ENCODE data around the gene TOP2B. TPM values are rescaled to one million over a fixed set of nuclear protein-coding genes. Genes with fewer than 3 reads are reported as not detected.

The TOP2B gene
- polyA plus RNA-seq, 1 donor: 112 TPM

GRCh38 chr3:25583343-25583742, 81.4 kb downstream of the TOP2B start:
- DNase-seq: no peak

- no peak for DNase-seq
These were observed 82.5 kb downstream of the TOP2B start for GRCh38 chr3:25582242-25582641.

- DNase-seq: no peak
These were observed 82.9 kb downstream of the TOP2B start for GRCh38 chr3:25581823-25582222.

- no peak for DNase-seq
These were observed 83.4 kb downstream of the TOP2B start for GRCh38 chr3:25581335-25581734.

- DNase-seq: no peak
These were observed 84.2 kb downstream of the TOP2B start for GRCh38 chr3:25580534-25580933.

- DNase-seq: no peak
These were observed 86.6 kb downstream of the TOP2B start for GRCh38 chr3:25578059-25578458.

GRCh38 chr3:25576831-25577454, 87.8 kb downstream of the TOP2B start:
- DNase-seq: no peak

- DNase-seq: no peak
These were observed 88.6 kb downstream of the TOP2B start for GRCh38 chr3:25576146-25576545.

GRCh38 chr3:25575001-25575400, 89.7 kb downstream of the TOP2B start:
- no peak for DNase-seq

GRCh38 chr3:25574172-25574765, 90.4 kb downstream of the TOP2B start:
- no peak for DNase-seq

GRCh38 chr3:25573386-25574171, 91.1 kb downstream of the TOP2B start:
- no peak for DNase-seq

- no peak for DNase-seq
These were observed 91.8 kb downstream of the TOP2B start for GRCh38 chr3:25572919-25573385.

GRCh38 chr3:25572336-25572735, 92.4 kb downstream of the TOP2B start:
- DNase-seq: no peak

GRCh38 chr3:25571285-25571684, 93.4 kb downstream of the TOP2B start:
- DNase-seq: no peak

GRCh38 chr3:25568525-25569078, 96.1 kb downstream of the TOP2B start:
- DNase-seq: no peak

GRCh38 chr3:25567806-25568524, 96.7 kb downstream of the TOP2B start:
- DNase-seq: no peak

GRCh38 chr3:25567388-25567787, 97.3 kb downstream of the TOP2B start:
- DNase-seq: no peak

- DNase-seq: no peak
These were observed 98.3 kb downstream of the TOP2B start for GRCh38 chr3:25566358-25566920.

- DNase-seq: no peak
These were observed 98.9 kb downstream of the TOP2B start for GRCh38 chr3:25565807-25566206.

GRCh38 chr3:25564075-25564474, 100.6 kb downstream of the TOP2B start:
- no peak for DNase-seq

- DNase-seq: no peak
These were observed 101.1 kb downstream of the TOP2B start for GRCh38 chr3:25563601-25564000.

- DNase-seq: no peak
These were observed 105.9 kb downstream of the TOP2B start for GRCh38 chr3:25558796-25559195.

Data from hindlimb muscle (tissue), 1 donor.